GM21390 (cell line): ENCODE measurements around the gene B4GALT2.

Source experiments
- ATAC-seq: cut with Tn5 transposase; IDR thresholded peaks from one replicate; pipeline ENCODE4 v1.9.1; 2021; ENCODE audit not compliant: unreplicated experiment

The B4GALT2 gene

GRCh38 chr1:44000122-44000665, 21.2 kb downstream of the B4GALT2 start:
- ATAC-seq = no peak

- no peak for ATAC-seq
Measured at GRCh38 chr1:44002165-44002564, 23.2 kb downstream of the B4GALT2 start.

- ATAC-seq = no peak
Measured at GRCh38 chr1:44002606-44003157, 23.7 kb downstream of the B4GALT2 start.

GRCh38 chr1:44008259-44008658, 29.2 kb downstream of the B4GALT2 start:
- no peak for ATAC-seq

GRCh38 chr1:44010935-44011471, 32.0 kb downstream of the B4GALT2 start:
- ATAC-seq = no peak

- no peak for ATAC-seq
Measured at GRCh38 chr1:44012404-44012803, 33.4 kb downstream of the B4GALT2 start.

GRCh38 chr1:44012941-44013609, 34.1 kb downstream of the B4GALT2 start:
- ATAC-seq = no peak

- ATAC-seq = no peak
Measured at GRCh38 chr1:44013949-44014348, 34.9 kb downstream of the B4GALT2 start.

GRCh38 chr1:44014365-44015104, 35.5 kb downstream of the B4GALT2 start:
- no peak for ATAC-seq

- no peak for ATAC-seq
Measured at GRCh38 chr1:44015206-44015605, 36.2 kb downstream of the B4GALT2 start.

- no peak for ATAC-seq
Measured at GRCh38 chr1:44016041-44016889, 37.3 kb downstream of the B4GALT2 start.

- no peak for ATAC-seq
Measured at GRCh38 chr1:44016890-44017400, 37.9 kb downstream of the B4GALT2 start.

GRCh38 chr1:44019466-44019948, 40.5 kb downstream of the B4GALT2 start:
- no peak for ATAC-seq

- ATAC-seq = no peak
Measured at GRCh38 chr1:44020464-44020863, 41.5 kb downstream of the B4GALT2 start.

GRCh38 chr1:44021156-44021555, 42.1 kb downstream of the B4GALT2 start:
- ATAC-seq = no peak

GRCh38 chr1:44021581-44022321, 42.7 kb downstream of the B4GALT2 start:
- ATAC-seq = no peak

GRCh38 chr1:44024031-44024902, 45.3 kb downstream of the B4GALT2 start:
- ATAC-seq = no peak

GRCh38 chr1:44024903-44025525, 46.0 kb downstream of the B4GALT2 start:
- no peak for ATAC-seq
